UCSD-AML1 (cell line): ENCODE measurements around the gene UGT2A1.
"Not testable (repeated sequence)": the region's sequence is repeated elsewhere in the genome, so short reads cannot be mapped to it uniquely, and the experiment has no call there.

ENCODE experiments used
- DNase-seq: peaks from one replicate; lab custom pipeline; 2025; ENCODE audit not compliant: unreplicated experiment; lab: John Stamatoyannopoulos, UW

UGT2A1 gene

DNA sequence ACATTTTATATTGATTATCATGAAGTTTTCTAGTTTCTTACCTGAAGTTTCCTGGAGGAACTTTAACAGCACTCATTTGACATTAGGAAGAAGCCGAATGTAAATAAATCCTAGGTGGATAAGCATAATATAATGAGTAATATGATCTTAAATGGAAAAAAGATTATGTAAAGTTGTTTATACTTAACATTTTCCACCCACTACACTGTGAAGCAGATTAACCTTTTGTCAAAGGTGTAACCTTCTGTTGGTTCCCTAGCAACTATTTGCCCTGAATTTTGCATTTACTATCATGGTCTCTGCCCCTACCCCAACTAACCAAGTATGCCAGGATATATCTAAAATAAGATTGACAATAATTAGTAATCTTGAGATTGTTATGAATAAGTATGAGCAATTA is at the start of gene UGT2A1:
Gene UGT2A1 (minus strand): TSS at position 101 of the 400 bp plus-strand sequence. CDS start 5,603 bp downstream, outside the sequence.
- no peak for DNase-seq

- DNase-seq: no peak
Measured at GRCh38 chr4:69702201-69702600, 49.2 kb upstream of the UGT2A1 start.

GRCh38 chr4:69701696-69702095 is 48.6 kb upstream of the UGT2A1 start:
- DNase-seq: no peak

GRCh38 chr4:69697536-69698242 is 44.6 kb upstream of the UGT2A1 start:
- no peak for DNase-seq

DNA sequence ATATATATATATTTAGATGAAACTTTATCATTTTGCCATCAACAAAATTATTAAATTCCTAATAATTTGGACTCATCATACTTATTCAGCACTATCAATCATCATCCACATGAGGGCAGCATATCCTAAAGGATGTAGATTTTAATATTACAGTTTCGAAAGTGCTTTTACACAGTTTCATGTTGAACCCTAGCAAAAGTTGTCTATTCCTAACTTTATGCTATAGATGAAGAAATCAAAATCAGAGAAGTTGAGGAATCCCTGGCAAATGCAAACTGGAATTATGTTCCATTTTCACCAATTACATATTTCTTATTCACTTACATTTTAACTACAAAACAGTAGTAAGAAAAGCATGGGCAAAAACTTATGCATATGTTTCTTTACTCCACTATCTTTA is 36.6 kb upstream of the UGT2A1 start:
- no peak for DNase-seq

- no peak for DNase-seq
Measured at GRCh38 chr4:69684804-69685203, 31.8 kb upstream of the UGT2A1 start.

DNA sequence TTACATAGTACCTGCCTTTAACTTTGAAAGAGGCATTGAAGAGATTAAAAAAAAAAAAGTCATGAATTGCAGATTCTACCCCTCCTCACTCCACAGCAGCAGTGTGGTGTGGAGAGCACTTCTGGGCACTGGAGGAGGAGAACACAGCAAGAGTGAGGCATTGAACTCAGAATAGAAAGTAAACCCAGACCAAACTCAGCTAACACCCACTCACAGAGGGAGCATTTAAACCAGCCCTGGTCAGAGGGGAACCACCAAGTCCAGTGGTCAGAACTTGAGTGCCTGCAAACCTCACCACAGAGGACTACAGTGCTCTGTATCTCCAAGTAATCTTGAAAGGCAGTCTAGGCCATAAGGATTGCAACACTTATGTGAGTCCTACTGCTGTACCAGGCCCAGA is 15.6 kb upstream of the UGT2A1 start:
- no peak for DNase-seq

DNA sequence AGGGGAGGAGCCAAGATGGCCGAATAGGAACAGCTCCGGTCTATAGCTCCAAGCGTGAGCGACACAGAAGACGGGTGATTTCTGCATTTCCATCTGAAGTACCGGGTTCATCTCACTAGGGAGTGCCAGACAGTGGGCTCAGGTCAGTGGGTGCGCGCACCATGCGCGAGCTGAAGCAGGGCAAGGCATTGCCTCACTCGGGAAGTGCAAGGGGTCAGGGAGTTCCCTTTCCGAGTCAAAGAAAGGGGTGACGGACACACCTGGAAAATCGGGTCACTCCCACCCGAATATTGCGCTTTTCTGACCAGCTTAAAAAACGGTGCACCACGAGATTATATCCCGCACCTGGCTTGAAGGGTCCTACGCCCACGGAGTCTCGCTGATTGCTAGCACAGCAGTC is 11.0 kb upstream of the UGT2A1 start:
- DNase-seq: not testable (repeated sequence)

- DNase-seq: not testable (repeated sequence)
Measured at GRCh38 chr4:69661130-69661803, 8.2 kb upstream of the UGT2A1 start.

DNA sequence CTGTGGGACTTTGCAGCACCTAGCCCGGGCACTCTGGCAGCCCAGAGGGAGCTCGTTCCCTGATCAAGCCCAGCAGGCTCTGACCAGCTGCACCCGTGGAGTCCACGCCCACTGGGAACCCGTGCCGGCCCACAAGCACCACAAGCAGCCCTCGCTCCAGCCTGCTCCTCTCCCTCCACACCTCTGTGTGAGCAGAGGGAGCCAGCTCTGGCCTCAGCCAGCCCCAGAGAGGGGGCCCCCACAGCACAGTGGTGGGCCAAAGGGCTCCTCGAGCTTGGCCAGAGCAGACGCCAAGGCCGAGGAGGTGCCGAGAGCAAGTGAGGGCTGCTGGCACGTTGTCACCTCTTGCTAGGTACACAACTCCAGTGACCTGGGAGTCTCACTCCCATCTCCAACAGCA is 5.1 kb upstream of the UGT2A1 start:
- DNase-seq: no peak

DNA sequence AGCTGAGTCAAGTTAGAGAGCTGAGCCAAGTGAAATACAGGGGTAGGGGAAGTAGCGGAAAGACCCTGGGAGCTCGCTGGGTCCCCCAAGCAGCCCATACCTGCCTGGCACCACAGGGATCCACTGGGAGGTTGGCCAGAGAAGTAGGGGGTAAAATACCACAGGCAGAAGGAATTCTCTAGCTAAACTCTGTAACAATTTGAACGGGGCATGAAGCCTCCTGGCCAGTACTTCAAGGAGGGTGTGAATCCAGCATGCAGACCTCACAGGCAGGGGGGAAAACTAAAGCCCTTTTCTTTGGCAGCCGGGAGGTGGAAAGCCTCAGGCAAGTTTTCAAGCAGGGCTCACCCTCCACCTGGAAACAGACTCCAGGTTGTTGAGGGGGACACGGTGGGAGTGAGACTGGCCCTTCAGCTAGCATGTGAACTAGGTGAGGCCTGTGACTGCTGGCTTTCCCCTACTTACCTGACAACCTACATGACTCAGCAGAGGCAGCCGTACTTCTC is 3.7 kb upstream of the UGT2A1 start:
- no peak for DNase-seq

GRCh38 chr4:69650872-69651271 is 2.2 kb downstream of the UGT2A1 start:
- no peak for DNase-seq

DNA sequence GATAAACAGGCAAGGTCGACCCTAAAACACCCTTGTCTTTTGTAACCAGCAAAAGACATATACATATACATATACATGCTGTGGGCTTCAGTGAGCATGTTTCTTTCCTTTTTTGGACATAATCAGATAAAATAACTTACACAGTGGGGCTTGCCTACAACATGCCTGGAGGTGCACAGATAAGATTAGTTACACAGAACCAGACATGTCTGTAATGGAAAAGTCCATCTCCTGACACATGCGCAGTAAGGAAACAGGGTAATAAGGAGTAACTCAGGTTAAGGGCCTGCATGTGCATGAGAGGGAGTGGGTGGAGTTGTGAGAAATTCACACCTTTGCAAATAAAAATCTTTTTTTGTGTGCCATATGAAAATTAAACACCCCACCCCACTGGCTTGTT is 3.4 kb downstream of the UGT2A1 start:
- DNase-seq: no peak

GRCh38 chr4:69649207-69649606 is 3.8 kb downstream of the UGT2A1 start:
- DNase-seq: no peak

- DNase-seq: no peak
Measured at GRCh38 chr4:69642961-69643360, 10.1 kb downstream of the UGT2A1 start.

DNA sequence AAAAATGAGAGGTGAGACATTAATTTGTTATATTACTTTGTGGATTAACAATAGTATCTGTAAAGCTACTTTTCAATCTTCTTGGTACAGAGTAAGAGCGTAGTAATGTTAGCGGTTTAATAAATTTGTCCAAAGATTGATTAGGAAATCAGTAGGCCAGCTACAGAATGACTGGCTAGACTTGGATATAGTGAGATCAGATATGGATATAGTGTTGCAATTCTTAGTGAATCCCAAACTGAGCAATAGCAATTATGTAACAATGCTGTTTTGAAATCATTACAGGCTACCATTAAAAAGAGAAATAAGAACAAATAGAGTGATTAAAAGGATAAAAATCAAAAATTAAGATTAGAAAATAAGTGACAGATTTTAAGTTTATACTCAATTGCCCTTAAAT is 12.8 kb downstream of the UGT2A1 start:
- no peak for DNase-seq

DNA sequence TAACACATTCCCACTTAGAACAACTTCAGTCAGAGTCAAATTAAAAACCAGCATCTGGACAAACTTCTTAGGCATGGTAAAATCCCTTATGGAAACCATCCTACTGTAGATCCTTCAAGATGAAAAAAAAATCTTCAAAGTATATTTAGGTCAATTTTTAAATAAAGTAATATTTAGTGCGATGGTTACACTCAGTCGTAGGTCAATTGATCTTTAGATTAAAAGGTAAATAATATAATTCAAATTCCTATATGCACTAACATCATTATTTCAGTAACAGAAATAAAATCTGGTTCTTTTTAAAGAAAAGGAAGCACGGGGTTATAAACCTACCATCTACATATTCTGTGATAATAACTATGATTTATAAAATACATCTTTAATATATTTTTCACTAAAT is 13.5 kb downstream of the UGT2A1 start, which contains the start of gene UGT2A2:
Gene UGT2A2 (minus strand): TSS at position 101 of the 400 bp plus-strand sequence. CDS start 2 bp downstream, at position 99.
- DNase-seq: no peak

- DNase-seq: no peak
Measured at GRCh38 chr4:69617083-69617694, 35.9 kb downstream of the UGT2A1 start.

GRCh38 chr4:69610484-69610883 is 42.6 kb downstream of the UGT2A1 start:
- no peak for DNase-seq

- no peak for DNase-seq
Measured at GRCh38 chr4:69601065-69601464, 52.0 kb downstream of the UGT2A1 start.

GRCh38 chr4:69600013-69600412 is 53.0 kb downstream of the UGT2A1 start:
- no peak for DNase-seq

DNA sequence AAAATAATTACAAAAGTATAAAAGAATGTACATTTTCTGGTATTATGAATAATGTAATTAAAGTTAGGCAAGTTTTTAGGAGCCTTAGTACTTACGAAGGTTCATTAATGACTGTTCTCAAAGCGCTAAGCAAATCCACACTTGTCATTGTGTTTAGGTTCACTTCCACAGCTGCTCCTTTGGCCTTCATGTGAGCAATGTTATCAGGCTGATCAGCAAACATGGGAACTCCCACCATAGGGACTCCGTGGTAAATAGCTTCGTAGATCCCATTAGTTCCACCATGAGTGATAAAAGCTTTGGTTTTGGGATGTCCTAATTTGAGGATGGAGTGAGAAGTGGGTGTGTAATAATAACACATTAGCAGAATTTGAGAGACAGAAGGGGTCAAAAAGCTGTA is 58.7 kb downstream of the UGT2A1 start:
- DNase-seq: no peak
